Endothelial cell (in vitro differentiated cells): ENCODE data around the gene USF1. TPM values are rescaled to one million over a fixed set of nuclear protein-coding genes. Genes with fewer than 3 reads are reported as not detected.

Experiments used
- DNase-seq: peaks from one replicate; pipeline ENCODE4 v3.0.0; 2021; ENCODE audit warnings: low spot score
- H3K27ac Mint-ChIP-seq: one replicate; pipeline ENCODE4 v1.8.0; 2021; ENCODE audit warnings: mixed read lengths, inconsistent platforms; ENCODE audit not compliant: unreplicated experiment
- H3K27me3 Mint-ChIP-seq: one replicate; pipeline ENCODE4 v1.8.0; 2021; ENCODE audit warnings: mild to moderate bottlenecking, moderate library complexity, mixed read lengths, inconsistent platforms; ENCODE audit not compliant: unreplicated experiment
- H3K36me3 Mint-ChIP-seq: one replicate; pipeline ENCODE4 v1.8.0; 2021; ENCODE audit warnings: mild to moderate bottlenecking, low read depth, mixed read lengths, inconsistent platforms; ENCODE audit not compliant: unreplicated experiment
- H3K4me1 Mint-ChIP-seq: one replicate; pipeline ENCODE4 v1.8.0; 2021; ENCODE audit warnings: mild to moderate bottlenecking, mixed read lengths, inconsistent platforms; ENCODE audit not compliant: unreplicated experiment
- H3K4me3 Mint-ChIP-seq: one replicate; pipeline ENCODE4 v1.8.0; 2021; ENCODE audit warnings: mild to moderate bottlenecking, mixed read lengths, inconsistent platforms; ENCODE audit not compliant: unreplicated experiment
- H3K9me3 Mint-ChIP-seq: one replicate; pipeline ENCODE4 v1.8.0; 2021; ENCODE audit warnings: mixed read lengths, inconsistent platforms; ENCODE audit not compliant: unreplicated experiment
- CTCF ChIP-seq: fragments of 200-600 bp; sonication (generic); IDR thresholded peaks from one replicate; pipeline ENCODE4 v1.5.0; 2021; ENCODE audit warnings: antibody characterized with exemption; ENCODE audit not compliant: unreplicated experiment
- total RNA-seq: library from RNA; stranded (reverse); fragmentation: NEBNext Ultra II Directional; extraction: Animal tissue kit (Norgen Biotek cat#: 25700); gene quantifications from one replicate; pipeline ENCODE4 v1.2.1, GENCODE V29; 2021; ENCODE audit not compliant: unreplicated experiment

USF1 gene
- total RNA-seq, 1 donor from 2014 or later = 121 TPM

- no peak for DNase-seq
- TF ChIP-seq CTCF = no peak
- Mint-ChIP-seq H3K4me3 (no peak overlapping the region), H3K27me3 (peaks cover under 1% of the 10 kb centered on the region), H3K4me1 (no peaks in the 10 kb centered on the region), H3K27ac (no peak overlapping the region), H3K9me3 (no peaks in the 10 kb centered on the region), H3K36me3 (peaks cover 4% of the 10 kb centered on the region)
Observed at GRCh38 chr1:161054805-161055204, 9.0 kb upstream of the USF1 start.

GRCh38 chr1:161054232-161054631, 8.5 kb upstream of the USF1 start:
- H3K27ac Mint-ChIP-seq = no peak overlapping the region
- no peaks in the 10 kb centered on the region for H3K4me1 Mint-ChIP-seq
- H3K4me3 Mint-ChIP-seq = no peak overlapping the region
- H3K27me3 Mint-ChIP-seq = no peaks in the 10 kb centered on the region
- peaks cover 4% of the 10 kb centered on the region for H3K36me3 Mint-ChIP-seq
- no peak for DNase-seq
- TF ChIP-seq CTCF = no peak
- no peaks in the 10 kb centered on the region for H3K9me3 Mint-ChIP-seq

GRCh38 chr1:161052899-161053298, 7.1 kb upstream of the USF1 start:
- TF ChIP-seq CTCF = no peak
- DNase-seq = no peak

GRCh38 chr1:161051219-161051618, 5.4 kb upstream of the USF1 start:
- Mint-ChIP-seq H3K4me3 (no peak overlapping the region), H3K9me3 (peaks cover 8% of the 10 kb centered on the region), H3K36me3 (peaks cover 17% of the 10 kb centered on the region), H3K27ac (no peak overlapping the region), H3K27me3 (peaks cover 9% of the 10 kb centered on the region), H3K4me1 (peaks cover 4% of the 10 kb centered on the region)
- DNase-seq = no peak
- no peak for TF ChIP-seq CTCF

More at GRCh38 chr1:161052899-161053298, 7.1 kb upstream of the USF1 start:
- no peak overlapping the region for H3K27ac Mint-ChIP-seq
- peaks cover 4% of the 10 kb centered on the region for H3K27me3 Mint-ChIP-seq
- H3K9me3 Mint-ChIP-seq = peaks cover 4% of the 10 kb centered on the region
- no peak overlapping the region for H3K4me3 Mint-ChIP-seq
- peaks cover 12% of the 10 kb centered on the region for H3K36me3 Mint-ChIP-seq
- no peaks in the 10 kb centered on the region for H3K4me1 Mint-ChIP-seq

GRCh38 chr1:161048949-161049722, 3.4 kb upstream of the USF1 start:
- Mint-ChIP-seq H3K4me1 (peaks cover 21% of the 10 kb centered on the region), H3K9me3 (peaks cover 8% of the 10 kb centered on the region), H3K4me3 (peak overlapping the region; percentile 62), H3K36me3 (peaks cover 30% of the 10 kb centered on the region), H3K27ac (no peak overlapping the region), H3K27me3 (peaks cover 19% of the 10 kb centered on the region)
- DNase-seq = no peak
- no peak for TF ChIP-seq CTCF
